Thoracic aorta (tissue), 2 donors: ENCODE results near the gene ADAMTSL1. TPM values are rescaled to one million over a fixed set of nuclear protein-coding genes. Genes with fewer than 3 reads are reported as not detected.

Experiments
- ATAC-seq: fragments of 150-250 bp; one replicate; pipeline ENCODE4 v1.8.0; 2017; ENCODE audit warnings: low read depth; ENCODE audit not compliant: insufficient number of reproducible peaks, low FRiP score
- DNase-seq: peaks from one replicate; pipeline ENCODE4 v3.0.0-alpha.2; 2020; ENCODE audit warnings: low spot score
- H3K27ac ChIP-seq, 2 donors: fragments of 200-600 bp; sonication (generic); 1 replicate in 1 of 2; 2 replicates in 1 of 2; pipeline ENCODE4 v1.5.1; 2016; ENCODE audit warnings: mild to moderate bottlenecking in 2 of 2, moderate library complexity in 2 of 2
- H3K27me3 ChIP-seq: fragments of 200-600 bp; sonication (generic); replicated peaks from 2 replicates; pipeline ENCODE4 v1.6.0; 2016; ENCODE audit warnings: mild to moderate bottlenecking; ENCODE audit not compliant: insufficient read depth
- H3K36me3 ChIP-seq: fragments of 200-600 bp; sonication (generic); one replicate; pipeline ENCODE4 v1.5.1; 2016
- H3K4me1 ChIP-seq, 2 donors: fragments of 200-600 bp; sonication (generic); 1 replicate in 1 of 2; 2 replicates in 1 of 2; pipeline versions ENCODE4 v1.5.1 to v1.6.0; 2016; ENCODE audit warnings: low read depth in 2 of 2, mild to moderate bottlenecking in 1 of 2; ENCODE audit not compliant: control insufficient read depth in 1 of 2
- H3K4me3 ChIP-seq: fragments of 200-600 bp; sonication (generic); 2 replicates; pipeline ENCODE4 v1.5.1; 2016; ENCODE audit warnings: mild to moderate bottlenecking
- H3K9me3 ChIP-seq: fragments of 200-600 bp; sonication (generic); 2 replicates; pipeline ENCODE4 v1.5.1; 2016
- total RNA-seq, 2 donors: library from RNA; depleted of rRNA; stranded (reverse); fragments of >200 nt; gene quantifications; one replicate each; pipeline versions ENCODE4 v1.1.0 to v1.2.3, GENCODE V29; 2016
- TF ChIP-seq, protein P1 (sequence below): fragments of 200-600 bp; sonication (generic); IDR thresholded peaks from one replicate; pipeline ENCODE4 v1.5.1; 2019; ENCODE audit warnings: antibody characterized with exemption

The ADAMTSL1 gene
- total RNA-seq, 2 donors from 2014 or later = 61.4 to 75.5 TPM

DNA sequence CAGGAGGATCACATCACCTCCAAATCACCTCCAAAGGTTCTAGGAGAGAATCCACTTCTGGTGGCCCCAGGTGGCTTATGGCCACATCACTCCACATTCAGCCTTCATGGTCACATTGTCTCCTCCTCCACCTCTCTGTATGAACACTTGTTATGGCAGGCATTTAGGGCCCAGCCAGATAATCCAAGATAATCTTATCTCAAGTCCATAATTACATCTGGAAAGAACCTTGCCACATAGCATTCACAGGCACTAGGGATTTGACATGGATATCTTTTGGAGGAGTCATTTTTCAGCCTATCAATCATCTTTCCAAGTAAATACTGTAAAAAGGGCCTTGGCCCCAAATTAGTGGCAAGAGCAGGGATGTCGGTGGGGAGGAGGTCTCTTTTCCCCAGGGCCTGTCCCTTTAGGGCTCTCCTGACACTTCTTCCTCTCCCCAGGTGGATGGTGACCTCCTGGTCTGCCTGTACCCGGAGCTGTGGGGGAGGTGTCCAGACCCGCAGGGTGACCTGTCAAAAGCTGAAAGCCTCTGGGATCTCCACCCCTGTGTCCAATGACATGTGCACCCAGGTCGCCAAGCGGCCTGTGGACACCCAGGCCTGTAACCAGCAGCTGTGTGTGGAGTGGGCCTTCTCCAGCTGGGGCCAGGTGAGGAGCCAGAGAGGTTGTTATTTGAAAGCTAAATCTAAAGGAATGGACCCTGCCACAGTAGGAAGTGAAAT is 418.2 kb downstream of the ADAMTSL1 start:
- no peak for DNase-seq
- no peak overlapping the region for H3K4me3 ChIP-seq
- H3K27ac ChIP-seq = no peak overlapping the region
- H3K4me1 ChIP-seq = no peaks in the 10 kb centered on the region
- H3K9me3 ChIP-seq = no peaks in the 10 kb centered on the region
- peaks cover 9% of the 10 kb centered on the region for H3K36me3 ChIP-seq
- H3K27me3 ChIP-seq = no peaks in the 10 kb centered on the region
- TF ChIP-seq, protein P1, sequence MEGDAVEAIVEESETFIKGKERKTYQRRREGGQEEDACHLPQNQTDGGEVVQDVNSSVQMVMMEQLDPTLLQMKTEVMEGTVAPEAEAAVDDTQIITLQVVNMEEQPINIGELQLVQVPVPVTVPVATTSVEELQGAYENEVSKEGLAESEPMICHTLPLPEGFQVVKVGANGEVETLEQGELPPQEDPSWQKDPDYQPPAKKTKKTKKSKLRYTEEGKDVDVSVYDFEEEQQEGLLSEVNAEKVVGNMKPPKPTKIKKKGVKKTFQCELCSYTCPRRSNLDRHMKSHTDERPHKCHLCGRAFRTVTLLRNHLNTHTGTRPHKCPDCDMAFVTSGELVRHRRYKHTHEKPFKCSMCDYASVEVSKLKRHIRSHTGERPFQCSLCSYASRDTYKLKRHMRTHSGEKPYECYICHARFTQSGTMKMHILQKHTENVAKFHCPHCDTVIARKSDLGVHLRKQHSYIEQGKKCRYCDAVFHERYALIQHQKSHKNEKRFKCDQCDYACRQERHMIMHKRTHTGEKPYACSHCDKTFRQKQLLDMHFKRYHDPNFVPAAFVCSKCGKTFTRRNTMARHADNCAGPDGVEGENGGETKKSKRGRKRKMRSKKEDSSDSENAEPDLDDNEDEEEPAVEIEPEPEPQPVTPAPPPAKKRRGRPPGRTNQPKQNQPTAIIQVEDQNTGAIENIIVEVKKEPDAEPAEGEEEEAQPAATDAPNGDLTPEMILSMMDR = no peak
- no peak for ATAC-seq

DNA sequence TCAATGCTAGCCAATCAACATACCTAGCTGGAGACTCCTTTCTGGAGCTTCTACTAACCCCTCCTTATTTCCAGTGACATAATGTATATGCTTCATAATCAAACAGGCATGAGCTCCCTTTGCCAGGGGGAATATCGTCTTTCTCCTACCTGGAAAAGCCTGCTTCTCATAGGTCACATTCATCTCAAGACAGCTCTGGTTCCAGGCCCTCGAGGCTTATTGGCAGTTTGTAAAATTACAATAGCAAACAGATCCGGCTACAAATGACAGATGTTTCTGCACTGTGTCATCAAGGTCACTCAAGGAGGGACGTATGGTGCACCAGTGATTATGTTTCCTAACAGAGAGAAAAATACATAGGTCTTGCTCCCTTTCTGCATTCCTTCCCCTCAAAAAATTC is 419.1 kb downstream of the ADAMTSL1 start:
- H3K9me3 ChIP-seq = no peaks in the 10 kb centered on the region
- TF ChIP-seq, protein P1 = no peak
- no peaks in the 10 kb centered on the region for H3K27me3 ChIP-seq
- H3K4me3 ChIP-seq = no peak overlapping the region
- H3K4me1 ChIP-seq = no peaks in the 10 kb centered on the region
- DNase-seq (no peak), ATAC-seq (no peak)
- H3K27ac ChIP-seq = no peak overlapping the region
- peaks cover 9% of the 10 kb centered on the region for H3K36me3 ChIP-seq

DNA sequence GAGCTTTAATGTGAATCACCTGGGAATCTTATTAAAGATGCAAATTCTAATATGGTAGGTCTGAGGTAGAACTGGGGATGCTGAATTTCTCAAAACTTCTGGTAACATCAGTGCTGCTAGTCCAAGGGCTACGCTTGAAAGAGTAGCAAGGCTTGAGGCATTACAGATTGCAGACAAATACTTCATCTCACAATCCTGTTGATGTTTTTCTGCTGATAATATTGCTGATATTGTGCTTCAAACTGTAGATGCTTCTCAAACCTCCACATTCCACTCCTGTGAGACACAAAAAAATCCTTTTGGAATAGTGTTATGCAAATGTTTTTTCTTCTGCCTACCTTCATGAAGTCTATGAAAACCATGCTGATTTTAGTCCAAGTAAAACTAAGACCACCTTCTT is 419.5 kb downstream of the ADAMTSL1 start:
- Histone ChIP-seq H3K27me3 (no peaks in the 10 kb centered on the region), H3K9me3 (no peaks in the 10 kb centered on the region), H3K27ac (no peak overlapping the region), H3K4me1 (no peaks in the 10 kb centered on the region), H3K4me3 (no peak overlapping the region), H3K36me3 (peaks cover 9% of the 10 kb centered on the region)
- no peak for ATAC-seq
- TF ChIP-seq, protein P1 = no peak
- DNase-seq = no peak

DNA sequence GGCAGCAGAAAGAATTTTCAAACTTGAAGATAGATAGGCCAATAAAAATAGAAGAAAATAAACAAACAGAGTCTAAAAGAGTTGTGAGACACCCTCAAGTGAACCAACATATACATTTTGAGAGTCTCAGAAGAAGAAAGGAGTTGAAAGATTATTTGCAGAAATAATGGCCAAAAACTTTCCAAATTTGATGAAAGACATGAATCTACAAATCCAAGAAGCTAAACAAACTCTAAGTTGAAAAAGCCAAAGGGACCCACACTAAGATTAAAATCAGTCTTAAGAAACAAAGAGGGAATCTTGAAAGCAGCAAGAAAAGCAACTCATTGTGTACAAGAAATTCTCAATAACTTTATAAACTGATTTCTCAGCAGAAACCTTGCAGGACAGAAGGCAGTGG is 422.1 kb downstream of the ADAMTSL1 start:
- no peak overlapping the region for H3K4me3 ChIP-seq
- DNase-seq = no peak
- peaks cover 9% of the 10 kb centered on the region for H3K36me3 ChIP-seq

DNA sequence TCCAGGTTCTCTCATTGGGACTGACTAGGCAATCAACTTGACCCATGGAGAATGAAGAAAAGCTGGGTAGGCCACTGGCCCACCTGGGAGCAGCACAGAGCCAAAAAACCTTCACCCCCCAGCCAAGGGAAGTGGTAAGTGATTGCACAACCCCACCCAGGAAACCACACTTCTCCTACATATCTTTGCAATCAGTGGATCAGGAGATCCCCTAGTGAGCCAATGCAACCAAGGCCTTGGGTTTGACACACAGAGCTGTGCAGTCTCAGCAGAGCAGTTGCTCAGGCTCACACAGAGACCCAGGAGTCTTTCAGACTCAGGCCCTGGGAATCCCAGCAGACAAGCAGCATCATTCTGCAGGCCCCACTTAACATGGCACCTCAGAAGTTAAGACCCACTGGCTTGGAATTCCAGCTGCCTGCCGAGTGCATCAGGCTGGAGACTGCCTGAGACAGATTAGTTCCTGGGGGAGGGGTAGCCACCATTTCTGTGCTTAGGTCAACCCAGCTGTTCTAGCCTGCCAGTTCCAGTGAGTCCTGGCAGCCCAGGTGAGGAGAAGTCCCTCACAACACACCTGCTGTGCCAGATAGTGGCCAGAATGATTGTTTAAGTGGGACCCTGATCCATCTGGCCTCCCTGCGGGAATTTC is 422.7 kb downstream of the ADAMTSL1 start:
- TF ChIP-seq, protein P1 = no peak
- peaks cover 6% of the 10 kb centered on the region for H3K9me3 ChIP-seq
- peaks cover 9% of the 10 kb centered on the region for H3K36me3 ChIP-seq
- DNase-seq (no peak), ATAC-seq (no peak)
- H3K27ac ChIP-seq = no peak overlapping the region
- no peak overlapping the region for H3K4me3 ChIP-seq
- no peaks in the 10 kb centered on the region for H3K4me1 ChIP-seq
- no peaks in the 10 kb centered on the region for H3K27me3 ChIP-seq

More for the DNA sequence above, 422.1 kb downstream of the ADAMTSL1 start:
- Histone ChIP-seq H3K9me3 (no peaks in the 10 kb centered on the region), H3K27ac (no peak overlapping the region), H3K4me1 (no peaks in the 10 kb centered on the region), H3K27me3 (no peaks in the 10 kb centered on the region)
- ATAC-seq = no peak
- TF ChIP-seq, protein P1 = no peak
